Skeletal muscle cell (primary cell): ENCODE results near the gene GDI1.

Source experiments
- DNase-seq: peaks from one replicate; pipeline ENCODE4 v3.0.0-alpha.2; 2010; ENCODE audit warnings: low read depth
- H3K4me3 ChIP-seq: 2 replicates; pipeline ENCODE4 v1.5.1; 2011; ENCODE audit warnings: low read depth, mild to moderate bottlenecking, control low read depth, low read length, moderate library complexity

The GDI1 gene

GRCh38 chrX:154404625-154405192, 32.2 kb upstream of the GDI1 start:
- no peak for DNase-seq
- H3K4me3 ChIP-seq: no peak overlapping the region

GRCh38 chrX:154408659-154409221, 28.2 kb upstream of the GDI1 start:
- H3K4me3 ChIP-seq: peak overlapping the region; percentile 56
- DNase-seq: no peak

DNA sequence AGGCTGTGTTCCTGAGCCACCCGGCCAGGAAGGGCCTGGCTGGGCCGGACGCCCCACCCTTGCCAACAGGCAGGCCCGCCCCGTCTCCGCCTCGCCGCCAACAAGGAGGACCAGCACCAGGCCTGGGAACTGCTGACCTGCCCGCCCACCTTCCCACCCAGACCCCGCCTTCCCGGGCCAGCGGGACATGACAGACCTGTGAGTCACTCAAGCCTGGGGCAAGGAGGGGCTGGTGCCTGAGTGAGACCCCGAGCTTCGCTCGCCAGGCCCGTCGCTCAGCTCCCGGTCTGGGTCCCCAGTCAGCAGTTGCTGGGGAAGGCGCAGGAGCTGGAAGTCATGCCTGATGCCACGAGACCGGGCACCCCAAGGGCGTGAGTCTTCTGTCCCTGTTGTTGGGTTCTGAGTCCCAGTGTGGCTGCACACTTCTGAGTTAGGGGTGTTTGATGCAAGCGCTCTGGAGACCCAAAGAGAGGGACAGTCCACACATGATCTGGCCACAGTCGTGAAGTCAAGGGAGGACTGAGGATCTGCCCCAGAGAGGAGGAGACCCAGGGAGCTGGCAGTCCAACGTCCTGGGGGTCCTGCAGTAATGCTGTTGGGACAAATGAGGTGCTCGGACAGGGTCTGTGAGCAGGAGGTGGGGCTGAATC, 27.6 kb upstream of the GDI1 start, which contains the start of gene DNASE1L1:
Gene DNASE1L1 (minus strand): TSS at position 33 of the 650 bp plus-strand sequence. CDS start 3,686 bp downstream, outside the sequence.
- peak; percentile 71 for DNase-seq

DNA sequence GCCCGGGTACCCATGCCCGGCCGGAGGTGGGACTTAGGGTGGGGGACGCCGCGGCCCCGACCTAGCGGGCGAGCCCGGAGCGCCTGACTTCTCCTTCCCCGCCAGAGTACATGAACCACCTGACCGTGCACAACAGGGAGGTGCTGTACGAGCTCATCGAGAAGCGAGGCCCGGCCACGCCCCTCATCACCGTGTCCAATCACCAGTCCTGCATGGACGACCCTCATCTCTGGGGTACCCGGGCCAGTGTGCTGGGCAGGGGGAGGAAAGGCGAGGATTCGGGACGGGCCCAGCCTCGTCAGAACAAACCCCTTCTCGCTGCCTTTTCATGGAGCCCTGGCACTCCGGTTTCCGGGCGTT, 25.0 kb upstream of the GDI1 start:
- peak overlapping the region; percentile 64 for H3K4me3 ChIP-seq
- DNase-seq: no peak

More for the DNA sequence above, 27.6 kb upstream of the GDI1 start, which contains the start of gene DNASE1L1:
- peak within 1 kb of the TSS; percentile 56 for H3K4me3 ChIP-seq

DNA sequence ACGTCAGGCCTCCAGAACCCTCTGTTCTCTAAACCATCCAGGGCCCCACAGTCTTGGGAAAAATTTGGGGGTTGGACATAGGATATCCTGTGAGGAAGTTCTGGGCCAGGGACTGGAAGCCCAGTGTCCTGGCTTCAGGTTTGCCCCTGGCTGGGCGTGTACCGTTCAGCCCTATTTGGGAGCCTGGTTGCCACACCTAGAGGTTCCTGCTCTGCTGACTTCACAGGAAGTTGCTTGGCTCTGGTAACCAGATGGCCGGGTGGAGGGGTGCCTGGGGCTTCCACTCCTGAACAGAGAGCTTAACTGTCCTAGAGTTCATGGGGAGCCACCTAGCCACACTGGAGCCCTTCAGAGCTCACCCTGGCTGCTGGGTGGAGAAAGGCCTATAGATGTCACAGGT, 24.5 kb upstream of the GDI1 start:
- peak overlapping the region; percentile 64 for H3K4me3 ChIP-seq
- DNase-seq: no peak

- no peak overlapping the region for H3K4me3 ChIP-seq
- no peak for DNase-seq
Observed at GRCh38 chrX:154413142-154413541, 23.8 kb upstream of the GDI1 start.

- no peak for DNase-seq
- H3K4me3 ChIP-seq: no peak overlapping the region
Observed at GRCh38 chrX:154417157-154417556, 19.8 kb upstream of the GDI1 start.

DNA sequence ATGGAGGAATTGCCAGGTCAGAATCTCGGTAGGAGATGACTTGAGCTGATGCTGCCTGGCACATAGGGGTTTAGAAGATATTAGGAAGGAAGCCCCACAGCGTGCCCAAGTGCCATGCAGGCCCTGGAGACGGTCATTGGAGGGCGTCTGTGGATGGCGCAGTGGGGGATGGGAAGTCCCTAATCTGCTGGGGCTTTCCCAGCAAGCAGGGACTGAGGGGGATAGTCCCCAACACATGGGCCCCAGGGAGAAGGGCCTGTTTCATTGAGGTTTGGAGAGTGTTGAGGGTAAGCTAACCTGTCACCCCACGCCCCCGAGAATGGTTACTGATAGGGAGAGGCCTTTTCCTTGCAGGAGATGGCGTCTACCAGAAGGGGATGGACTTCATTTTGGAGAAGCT, 17.8 kb upstream of the GDI1 start:
- DNase-seq: no peak

DNA sequence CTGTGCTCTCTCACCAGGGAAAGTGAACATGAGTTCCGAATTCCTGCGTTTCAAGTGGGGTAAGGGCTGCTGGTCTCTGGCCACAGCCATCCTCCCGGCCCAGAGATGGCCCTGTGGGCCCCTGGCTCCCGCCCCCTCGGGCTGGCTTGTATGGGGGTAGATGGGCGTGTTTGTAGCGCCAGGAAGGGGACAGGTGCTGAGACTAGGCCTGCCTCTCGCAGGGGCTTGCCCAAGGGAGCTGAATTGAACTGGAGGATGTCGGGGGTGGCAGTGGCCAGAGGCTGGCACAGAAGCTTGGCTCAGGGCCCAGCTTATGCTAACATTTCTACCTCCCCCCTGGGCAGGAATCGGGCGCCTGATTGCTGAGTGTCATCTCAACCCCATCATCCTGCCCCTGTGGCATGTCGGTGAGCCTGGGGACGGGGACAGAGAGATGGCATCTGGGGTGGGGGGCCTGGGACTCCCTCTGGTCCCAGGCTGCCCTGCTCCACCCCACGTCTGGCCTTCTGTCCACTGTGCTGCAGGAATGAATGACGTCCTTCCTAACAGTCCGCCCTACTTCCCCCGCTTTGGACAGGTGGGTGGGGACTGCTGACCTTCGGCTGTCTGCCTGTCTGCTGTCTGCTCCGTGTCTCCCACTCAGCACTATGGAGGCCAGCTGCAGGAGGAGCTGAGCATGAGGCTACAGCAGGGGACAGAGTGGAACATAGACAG, 17.1 kb upstream of the GDI1 start:
- no peak overlapping the region for H3K4me3 ChIP-seq
- no peak for DNase-seq

More for the DNA sequence above, 17.8 kb upstream of the GDI1 start:
- no peak overlapping the region for H3K4me3 ChIP-seq

DNA sequence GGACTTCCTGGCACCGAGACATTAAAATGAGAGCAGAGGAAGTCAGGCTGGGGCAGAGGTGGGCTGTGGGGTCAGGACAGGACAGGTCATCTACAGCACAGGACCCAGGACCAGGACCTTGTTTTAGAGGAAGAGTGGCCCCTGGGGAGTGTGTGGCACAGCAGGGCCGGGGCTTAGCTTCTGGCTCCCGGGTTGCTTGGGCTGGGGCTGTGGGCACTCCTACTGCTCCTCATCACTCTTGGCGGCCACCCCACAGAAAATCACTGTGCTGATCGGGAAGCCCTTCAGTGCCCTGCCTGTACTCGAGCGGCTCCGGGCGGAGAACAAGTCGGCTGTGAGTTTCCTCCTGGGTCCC, 16.6 kb upstream of the GDI1 start:
- no peak overlapping the region for H3K4me3 ChIP-seq
- DNase-seq: no peak

- no peak for DNase-seq
- no peak overlapping the region for H3K4me3 ChIP-seq
Observed at GRCh38 chrX:154426916-154427770, 9.8 kb upstream of the GDI1 start.

DNA sequence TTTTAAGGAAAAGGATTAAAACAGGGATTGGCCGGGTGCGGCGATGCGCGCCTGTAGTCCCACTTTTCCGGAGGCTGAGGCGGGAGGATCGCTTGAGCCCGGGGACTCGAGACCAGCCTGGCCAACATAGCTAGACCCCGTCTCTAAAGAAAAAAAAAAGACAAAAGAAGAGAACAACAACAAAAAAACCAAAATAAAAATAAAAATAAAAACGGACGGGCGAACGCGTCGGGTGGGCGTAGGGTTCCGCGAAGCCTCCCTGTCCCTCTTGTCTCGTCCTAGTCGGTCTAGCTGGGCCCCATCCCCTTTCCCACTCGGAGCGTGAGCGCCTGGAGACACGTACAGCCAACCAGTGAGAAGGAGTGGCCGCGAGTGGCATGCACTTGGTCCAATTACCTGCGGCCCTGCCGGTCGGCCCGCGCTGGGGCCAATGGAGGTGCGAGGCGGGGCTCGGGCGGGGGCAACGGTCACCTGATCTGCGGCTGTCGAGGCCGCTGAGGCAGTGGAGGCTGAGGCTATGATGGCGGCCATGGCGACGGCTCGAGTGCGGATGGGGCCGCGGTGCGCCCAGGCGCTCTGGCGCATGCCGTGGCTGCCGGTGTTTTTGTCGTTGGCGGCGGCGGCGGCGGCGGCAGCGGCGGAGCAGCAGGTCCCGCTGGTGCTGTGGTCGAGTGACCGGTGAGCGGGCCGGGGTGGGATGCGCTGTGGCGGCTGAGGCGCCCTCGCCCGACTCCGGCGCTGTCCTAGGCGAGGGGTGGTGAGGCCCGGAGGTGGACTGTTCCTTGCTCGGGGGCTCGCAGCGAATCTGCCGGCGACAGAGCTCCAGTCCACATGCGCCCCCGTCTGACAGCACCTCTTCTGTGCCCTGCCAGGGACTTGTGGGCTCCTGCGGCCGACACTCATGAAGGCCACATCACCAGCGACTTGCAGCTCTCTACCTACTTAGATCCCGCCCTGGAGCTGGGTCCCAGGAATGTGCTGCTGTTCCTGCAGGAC, 8.5 kb upstream of the GDI1 start, which contains the start of gene ATP6AP1:
Gene ATP6AP1 (plus strand): TSS at position 502 of the 996 bp plus-strand sequence. CDS start 16 bp downstream, at position 518.
- DNase-seq: peak; percentile 81
- H3K4me3 ChIP-seq: peak within 1 kb of the TSS; percentile 63

DNA sequence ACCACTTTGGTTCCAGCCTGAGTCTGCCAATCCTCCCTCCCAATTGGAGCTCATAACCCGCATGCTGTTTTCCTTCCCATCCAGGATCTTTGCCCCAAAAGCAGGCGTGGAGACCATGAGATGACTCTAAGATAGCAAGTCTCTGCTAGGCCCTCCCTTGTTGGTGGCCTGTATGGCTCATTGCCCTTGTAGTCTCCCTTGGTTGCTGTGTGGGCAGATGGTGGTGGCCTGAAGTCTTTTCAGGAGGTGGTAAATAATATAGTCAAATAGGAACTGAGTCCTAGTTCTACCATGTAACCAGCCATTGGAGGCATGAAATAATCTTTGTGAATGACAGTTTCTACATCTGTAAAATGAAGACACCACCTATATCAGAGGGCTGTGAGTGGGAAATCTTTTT, 7.2 kb upstream of the GDI1 start:
- H3K4me3 ChIP-seq: no peak overlapping the region
- no peak for DNase-seq

DNA sequence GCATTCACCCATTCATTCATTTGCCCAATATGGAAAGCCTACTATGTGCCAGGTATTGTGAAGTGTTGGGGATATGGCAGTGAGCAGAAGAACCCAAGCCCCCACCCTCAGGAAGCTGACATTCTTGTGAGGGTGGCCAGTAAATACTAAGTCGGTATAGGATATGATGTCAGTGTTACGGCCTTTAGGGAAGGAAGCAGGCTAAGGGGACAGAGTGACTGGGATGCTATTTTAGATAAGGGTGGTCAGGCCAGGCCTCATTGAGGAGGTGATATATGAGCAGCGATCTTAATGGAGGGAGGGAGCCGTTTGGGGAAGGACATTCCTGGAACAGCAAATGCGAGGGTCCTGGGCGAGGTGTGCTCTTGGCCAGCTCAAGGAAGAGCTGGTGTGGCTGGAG, 6.5 kb upstream of the GDI1 start:
- no peak overlapping the region for H3K4me3 ChIP-seq
- no peak for DNase-seq

DNA sequence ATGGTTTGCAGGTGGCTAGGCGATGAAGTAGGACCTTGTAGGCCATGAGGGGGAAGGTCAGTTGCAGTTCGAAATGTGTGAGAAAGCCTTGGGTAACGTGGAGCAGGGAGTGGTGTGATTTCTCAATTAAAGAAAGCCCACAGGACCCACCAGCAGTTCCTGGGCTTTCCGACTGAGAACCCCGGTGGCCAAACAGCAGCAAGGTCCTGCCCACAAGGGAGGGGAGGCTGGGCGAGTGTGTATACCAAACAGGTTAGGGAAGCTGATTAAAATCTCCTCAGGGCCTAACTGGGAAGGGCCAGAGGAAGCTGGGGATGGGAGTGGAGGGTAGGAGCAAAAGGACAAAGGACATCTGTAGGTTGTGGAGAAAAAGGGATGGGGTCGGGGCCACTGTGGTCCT, 6.0 kb upstream of the GDI1 start:
- H3K4me3 ChIP-seq: no peak overlapping the region

DNA sequence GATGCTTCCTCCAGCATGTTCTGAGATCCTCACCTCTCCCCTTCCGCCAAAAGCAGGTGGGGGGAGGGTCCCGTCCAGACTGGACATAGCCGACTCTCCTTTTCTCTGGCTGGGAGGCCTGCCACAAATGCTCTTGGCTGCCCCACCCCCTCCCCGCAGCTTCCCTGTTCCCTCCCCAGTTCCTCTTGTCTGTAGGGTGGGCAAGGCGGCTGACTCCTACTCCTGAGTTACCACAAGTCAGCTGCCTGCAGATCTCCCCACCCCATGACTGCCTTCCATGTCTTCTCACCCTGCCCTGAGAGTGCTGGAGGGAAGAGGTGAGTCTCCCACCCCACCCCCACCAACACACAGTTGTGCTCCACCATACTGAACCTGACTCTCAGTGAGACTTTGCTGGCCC, 5.6 kb upstream of the GDI1 start:
- DNase-seq: no peak

More for the DNA sequence above, 6.0 kb upstream of the GDI1 start:
- DNase-seq: no peak

DNA sequence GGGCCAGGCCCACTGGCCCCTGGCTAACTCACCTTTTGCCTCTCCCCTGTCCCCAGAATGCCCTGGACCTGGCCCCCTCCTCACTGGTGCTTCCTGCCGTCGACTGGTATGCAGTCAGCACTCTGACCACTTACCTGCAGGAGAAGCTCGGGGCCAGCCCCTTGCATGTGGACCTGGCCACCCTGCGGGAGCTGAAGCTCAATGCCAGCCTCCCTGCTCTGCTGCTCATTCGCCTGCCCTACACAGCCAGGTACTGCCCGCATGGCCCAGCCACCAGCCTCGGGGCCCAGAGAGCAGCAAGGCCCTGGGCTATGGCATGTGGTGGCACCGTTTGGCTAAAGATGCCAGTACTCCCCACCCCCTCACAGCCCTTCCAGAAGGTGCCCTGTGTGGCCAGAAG, 4.7 kb upstream of the GDI1 start:
- H3K4me3 ChIP-seq: no peak overlapping the region
- no peak for DNase-seq

More for the DNA sequence above, 5.6 kb upstream of the GDI1 start:
- H3K4me3 ChIP-seq: no peak overlapping the region

GRCh38 chrX:154433605-154434004, 3.3 kb upstream of the GDI1 start:
- H3K4me3 ChIP-seq: no peak overlapping the region
- no peak for DNase-seq
